Measurements from ENCODE around the gene AMD1. TPM values are rescaled to one million over a fixed set of nuclear protein-coding genes. Genes with fewer than 3 reads are reported as not detected.

The AMD1 gene
- total RNA-seq, 1 experiment from 2014 or later = 46.4 TPM

DNA sequence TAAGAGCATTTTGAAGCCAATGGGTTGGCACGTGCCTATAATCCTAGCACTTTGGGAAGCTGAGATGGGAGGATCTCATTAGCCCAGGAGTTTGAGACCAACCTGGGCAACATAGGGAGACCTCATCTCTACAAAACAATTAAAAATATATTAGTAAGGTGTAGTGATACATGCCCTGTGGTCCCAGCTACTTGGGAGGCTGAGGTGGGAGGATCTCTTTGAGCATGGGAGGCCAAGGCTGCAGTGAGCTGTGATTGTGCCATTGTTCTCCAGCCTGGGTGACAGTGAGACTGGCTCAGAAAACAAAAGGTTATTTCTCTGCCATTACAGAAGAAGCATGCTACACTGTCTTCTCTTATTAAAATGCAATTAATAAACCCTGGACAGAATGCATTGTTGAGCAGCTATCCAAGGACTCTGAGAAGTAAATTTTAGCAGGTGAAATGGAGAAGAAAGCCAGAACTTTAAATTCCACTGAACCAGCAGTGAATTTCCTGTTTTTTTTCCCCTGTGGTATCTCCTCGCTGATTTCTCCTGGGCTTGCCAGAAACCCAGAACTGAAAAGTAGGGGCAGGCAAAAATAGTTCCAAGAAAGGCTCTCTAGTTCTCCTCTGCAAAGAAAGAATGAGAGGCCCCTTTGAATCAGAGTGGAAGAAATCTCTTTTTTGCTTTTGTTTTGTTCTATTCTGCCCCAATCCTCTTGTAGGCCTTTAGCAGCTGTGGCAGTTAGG is 8.4 kb downstream of the AMD1 start:
- intact Hi-C loops (cut with micrococcal nuclease; ENCODE audit: unreplicated experiment) = no loop called here
- H3K4me1 ChIP-seq (replicated peaks; ENCODE audit: insufficient read depth) = peaks cover 37% of the 10 kb centered on the region
- no peaks in the 10 kb centered on the region for H3K36me3 ChIP-seq (ENCODE audit: low read depth)
- H3K4me2 ChIP-seq = no peak overlapping the region
- H3K9me3 ChIP-seq (ENCODE audit: insufficient read depth, low read depth) = no peaks in the 10 kb centered on the region
- CTCF ChIA-PET = no interaction called here
- H3K27me3 ChIP-seq (ENCODE audit: insufficient read depth, low read depth) = no peaks in the 10 kb centered on the region
- H2AFZ ChIP-seq = no peak overlapping the region
- TF ChIP-seq EZH2 (IDR thresholded peaks at IDR 0.05; ENCODE audit: low read depth) = no peak
- no peak for TF ChIP-seq CTCF (conservative IDR thresholded peaks at IDR 0.05)
- peak overlapping the region; percentile 11; the same call in 1 of the 2 replicates for H3K27ac ChIP-seq
- no peak overlapping the region for H3K4me3 ChIP-seq
- DNase-seq = no peak
- BruUV-seq (replicated peaks) = no TSS peak
- no peaks in the 10 kb centered on the region for H3K9me2 ChIP-seq (ENCODE audit: insufficient read depth)
- POLR2A ChIA-PET (ENCODE audit: unreplicated experiment) = no interaction called here
- H4K20me1 ChIP-seq (ENCODE audit: insufficient read depth) = peaks cover 100% of the 10 kb centered on the region
- H3F3A ChIP-seq (ENCODE audit: insufficient read depth, low read depth) = peaks cover 33% of the 10 kb centered on the region
- H3K79me2 ChIP-seq (ENCODE audit: low read depth) = peaks cover 100% of the 10 kb centered on the region

DNA sequence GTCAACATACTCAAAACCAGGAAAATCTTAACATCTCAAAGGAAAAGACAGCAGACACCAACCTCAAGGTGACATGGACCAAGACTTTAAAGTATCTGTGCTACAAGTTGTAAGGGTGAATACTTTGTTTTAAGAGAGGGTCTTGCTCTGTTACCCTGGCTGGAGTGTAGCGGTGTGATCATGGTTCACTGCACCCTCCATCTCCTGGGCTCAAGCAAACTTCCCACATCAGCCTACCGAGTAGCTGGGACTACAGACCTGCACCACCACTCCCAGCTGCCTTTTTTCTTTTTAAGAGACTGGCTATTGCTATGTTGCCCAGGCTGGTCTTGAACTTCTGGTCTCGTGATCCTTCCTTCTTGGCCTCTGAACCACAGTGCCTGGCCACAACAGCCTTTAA is 9.7 kb downstream of the AMD1 start:
- no peak overlapping the region for H3K4me3 ChIP-seq
- H3K36me3 ChIP-seq (ENCODE audit: low read depth) = 0 out of 2 replicates have a peak, but pooled peaks cover 8% of the 10 kb centered on the region
- peaks cover 100% of the 10 kb centered on the region for H3K79me2 ChIP-seq (ENCODE audit: low read depth)
- H3F3A ChIP-seq (ENCODE audit: insufficient read depth, low read depth) = peaks cover 40% of the 10 kb centered on the region
- TF ChIP-seq EZH2 (IDR thresholded peaks at IDR 0.05; ENCODE audit: low read depth) = no peak
- TF ChIP-seq CTCF (conservative IDR thresholded peaks at IDR 0.05) = no peak
- H2AFZ ChIP-seq = no peak overlapping the region
- intact Hi-C loops (cut with micrococcal nuclease; ENCODE audit: unreplicated experiment) = no loop called here
- POLR2A ChIA-PET (ENCODE audit: unreplicated experiment) = interaction anchor here (0.6 kb wide), 1 partner anchor 91 kb away, joined by 3 read pairs; no protein-coding TSS in a partner anchor
- H3K9me3 ChIP-seq (ENCODE audit: insufficient read depth, low read depth) = no peaks in the 10 kb centered on the region
- no peaks in the 10 kb centered on the region for H3K27me3 ChIP-seq (ENCODE audit: insufficient read depth, low read depth)
- no peaks in the 10 kb centered on the region for H3K9me2 ChIP-seq (ENCODE audit: insufficient read depth)
- CTCF ChIA-PET = no interaction called here
- H4K20me1 ChIP-seq (ENCODE audit: insufficient read depth) = peaks cover 100% of the 10 kb centered on the region
- H3K4me2 ChIP-seq = no peak overlapping the region
- peaks cover 24% of the 10 kb centered on the region for H3K4me1 ChIP-seq (replicated peaks; ENCODE audit: insufficient read depth)
- no peak for DNase-seq
- BruUV-seq (replicated peaks) = no TSS peak
- 0 out of 2 replicates have a peak overlapping the region, but pooled peaks have one; percentile 11 for H3K27ac ChIP-seq

GRCh38 chr6:110885526-110885925 is 10.9 kb downstream of the AMD1 start:
- POLR2A ChIA-PET (ENCODE audit: unreplicated experiment) = interaction anchor here (0.9 kb wide), 1 partner anchor 11 kb away, joined by 4 read pairs; no protein-coding TSS in a partner anchor
- H4K20me1 ChIP-seq (ENCODE audit: insufficient read depth) = peaks cover 99% of the 10 kb centered on the region
- no peaks in the 10 kb centered on the region for H3K9me2 ChIP-seq (ENCODE audit: insufficient read depth)
- H2AFZ ChIP-seq = no peak overlapping the region
- H3F3A ChIP-seq (ENCODE audit: insufficient read depth, low read depth) = peaks cover 45% of the 10 kb centered on the region
- intact Hi-C loops (cut with micrococcal nuclease; ENCODE audit: unreplicated experiment) = no loop called here
- peaks cover 13% of the 10 kb centered on the region for H3K4me1 ChIP-seq (replicated peaks; ENCODE audit: insufficient read depth)
- BruUV-seq (replicated peaks) = no TSS peak
- TF ChIP-seq CTCF (conservative IDR thresholded peaks at IDR 0.05) (no peak), EZH2 (IDR thresholded peaks at IDR 0.05; ENCODE audit: low read depth) (no peak)
- H3K27ac ChIP-seq = peak overlapping the region; percentile 41
- no peak for DNase-seq
- H3K9me3 ChIP-seq (ENCODE audit: insufficient read depth, low read depth) = no peaks in the 10 kb centered on the region
- H3K4me2 ChIP-seq = no peak overlapping the region
- peaks cover 100% of the 10 kb centered on the region for H3K79me2 ChIP-seq (ENCODE audit: low read depth)
- CTCF ChIA-PET = no interaction called here
- no peaks in the 10 kb centered on the region for H3K27me3 ChIP-seq (ENCODE audit: insufficient read depth, low read depth)
- peaks cover 17% of the 10 kb centered on the region; the same call in 1 of the 2 replicates for H3K36me3 ChIP-seq (ENCODE audit: low read depth)
- H3K4me3 ChIP-seq = no peak overlapping the region
